HCT116 (cell line): ENCODE measurements around the gene ITGA1.

Source experiments
- EZH2 ChIP-seq: fragments of 200-600 bp; sonication (generic); IDR thresholded peaks from 2 replicates; pipeline ENCODE4 v1.6.1; 2017; ENCODE audit warnings: antibody characterized with exemption, mixed run types
- EZH2phosphoT487 ChIP-seq: fragments of 200-600 bp; IDR thresholded peaks from 2 replicates; pipeline ENCODE4 v1.6.1; 2018; ENCODE audit warnings: antibody characterized with exemption, borderline replicate concordance
- FOSL1 ChIP-seq: IDR thresholded peaks from 2 replicates; pipeline ENCODE4 v1.6.1; 2012; ENCODE audit warnings: low read depth
- JUND ChIP-seq: IDR thresholded peaks from 2 replicates; pipeline ENCODE4 v1.6.1; 2012
- POLR2A ChIP-seq: IDR thresholded peaks from 2 replicates; pipeline ENCODE4 v1.7.0; 2011; ENCODE audit warnings: borderline replicate concordance; ENCODE audit not compliant: insufficient read depth, insufficient read length; ENCODE audit errors: extremely low read depth
- POLR2AphosphoS5 ChIP-seq: IDR thresholded peaks from 2 replicates; pipeline ENCODE4 v1.6.1; 2011; ENCODE audit warnings: mild to moderate bottlenecking, low read depth, low read length, moderate library complexity
- SP1 ChIP-seq: IDR thresholded peaks from 2 replicates; pipeline ENCODE4 v1.6.1; 2012; ENCODE audit warnings: low read depth
- TCF7L2 ChIP-seq: IDR thresholded peaks from 2 replicates; pipeline ENCODE4 v1.7.0; 2011; ENCODE audit warnings: borderline replicate concordance, inconsistent platforms; ENCODE audit not compliant: insufficient read depth, insufficient read length; ENCODE audit errors: extremely low read depth
- YY1 ChIP-seq: IDR thresholded peaks from 2 replicates; pipeline ENCODE4 v1.6.1; 2011; ENCODE audit warnings: low read length, low read depth, moderate library complexity, mild to moderate bottlenecking; ENCODE audit not compliant: insufficient replicate concordance; ENCODE audit errors: extremely low read depth
- TF ChIP-seq, protein P1 (sequence below), 3 experiments: fragments of 200-600 bp in 1 of 3; sonication (generic) in 1 of 3; IDR thresholded peaks in 2 of 3; conservative IDR thresholded peaks in 1 of 3; 2 replicates each; pipeline ENCODE4 v1.5.1; 2012 to 2017; ENCODE audit warnings: low read depth in 2 of 3, low read length in 2 of 3, antibody characterized with exemption in 1 of 3, borderline replicate concordance in 1 of 3, control low read depth in 1 of 3, mild to moderate bottlenecking in 1 of 3, mixed read lengths in 1 of 3, mixed run types in 1 of 3, moderate library complexity in 1 of 3; ENCODE audit not compliant: insufficient read depth in 1 of 3
- TF ChIP-seq, protein P2 (sequence below): IDR thresholded peaks from 2 replicates; pipeline ENCODE4 v1.6.1; 2012; ENCODE audit warnings: low read depth
- TF ChIP-seq, protein P3 (sequence below): IDR thresholded peaks from 2 replicates; pipeline ENCODE4 v1.6.1; 2012

GRCh38 chr5:52798938-52799337, 11.2 kb downstream of the ITGA1 start:
- TF ChIP-seq, protein P1, sequence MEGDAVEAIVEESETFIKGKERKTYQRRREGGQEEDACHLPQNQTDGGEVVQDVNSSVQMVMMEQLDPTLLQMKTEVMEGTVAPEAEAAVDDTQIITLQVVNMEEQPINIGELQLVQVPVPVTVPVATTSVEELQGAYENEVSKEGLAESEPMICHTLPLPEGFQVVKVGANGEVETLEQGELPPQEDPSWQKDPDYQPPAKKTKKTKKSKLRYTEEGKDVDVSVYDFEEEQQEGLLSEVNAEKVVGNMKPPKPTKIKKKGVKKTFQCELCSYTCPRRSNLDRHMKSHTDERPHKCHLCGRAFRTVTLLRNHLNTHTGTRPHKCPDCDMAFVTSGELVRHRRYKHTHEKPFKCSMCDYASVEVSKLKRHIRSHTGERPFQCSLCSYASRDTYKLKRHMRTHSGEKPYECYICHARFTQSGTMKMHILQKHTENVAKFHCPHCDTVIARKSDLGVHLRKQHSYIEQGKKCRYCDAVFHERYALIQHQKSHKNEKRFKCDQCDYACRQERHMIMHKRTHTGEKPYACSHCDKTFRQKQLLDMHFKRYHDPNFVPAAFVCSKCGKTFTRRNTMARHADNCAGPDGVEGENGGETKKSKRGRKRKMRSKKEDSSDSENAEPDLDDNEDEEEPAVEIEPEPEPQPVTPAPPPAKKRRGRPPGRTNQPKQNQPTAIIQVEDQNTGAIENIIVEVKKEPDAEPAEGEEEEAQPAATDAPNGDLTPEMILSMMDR (IDR thresholded peaks at IDR 0.05 in 2 of 3, conservative IDR thresholded peaks at IDR 0.05 in 1 of 3; ENCODE audit: borderline replicate concordance in 1 of 3, insufficient read depth in 1 of 3, low read depth in 2 of 3, low read length in 2 of 3) = no peak
- TF ChIP-seq, protein P2, sequence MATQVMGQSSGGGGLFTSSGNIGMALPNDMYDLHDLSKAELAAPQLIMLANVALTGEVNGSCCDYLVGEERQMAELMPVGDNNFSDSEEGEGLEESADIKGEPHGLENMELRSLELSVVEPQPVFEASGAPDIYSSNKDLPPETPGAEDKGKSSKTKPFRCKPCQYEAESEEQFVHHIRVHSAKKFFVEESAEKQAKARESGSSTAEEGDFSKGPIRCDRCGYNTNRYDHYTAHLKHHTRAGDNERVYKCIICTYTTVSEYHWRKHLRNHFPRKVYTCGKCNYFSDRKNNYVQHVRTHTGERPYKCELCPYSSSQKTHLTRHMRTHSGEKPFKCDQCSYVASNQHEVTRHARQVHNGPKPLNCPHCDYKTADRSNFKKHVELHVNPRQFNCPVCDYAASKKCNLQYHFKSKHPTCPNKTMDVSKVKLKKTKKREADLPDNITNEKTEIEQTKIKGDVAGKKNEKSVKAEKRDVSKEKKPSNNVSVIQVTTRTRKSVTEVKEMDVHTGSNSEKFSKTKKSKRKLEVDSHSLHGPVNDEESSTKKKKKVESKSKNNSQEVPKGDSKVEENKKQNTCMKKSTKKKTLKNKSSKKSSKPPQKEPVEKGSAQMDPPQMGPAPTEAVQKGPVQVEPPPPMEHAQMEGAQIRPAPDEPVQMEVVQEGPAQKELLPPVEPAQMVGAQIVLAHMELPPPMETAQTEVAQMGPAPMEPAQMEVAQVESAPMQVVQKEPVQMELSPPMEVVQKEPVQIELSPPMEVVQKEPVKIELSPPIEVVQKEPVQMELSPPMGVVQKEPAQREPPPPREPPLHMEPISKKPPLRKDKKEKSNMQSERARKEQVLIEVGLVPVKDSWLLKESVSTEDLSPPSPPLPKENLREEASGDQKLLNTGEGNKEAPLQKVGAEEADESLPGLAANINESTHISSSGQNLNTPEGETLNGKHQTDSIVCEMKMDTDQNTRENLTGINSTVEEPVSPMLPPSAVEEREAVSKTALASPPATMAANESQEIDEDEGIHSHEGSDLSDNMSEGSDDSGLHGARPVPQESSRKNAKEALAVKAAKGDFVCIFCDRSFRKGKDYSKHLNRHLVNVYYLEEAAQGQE = no peak
- TF ChIP-seq EZH2 (no peak), TCF7L2 (no peak), EZH2phosphoT487 (no peak), POLR2A (no peak), SP1 (no peak), YY1 (no peak), POLR2AphosphoS5 (no peak), JUND (no peak), FOSL1 (no peak)
- TF ChIP-seq, protein P3, sequence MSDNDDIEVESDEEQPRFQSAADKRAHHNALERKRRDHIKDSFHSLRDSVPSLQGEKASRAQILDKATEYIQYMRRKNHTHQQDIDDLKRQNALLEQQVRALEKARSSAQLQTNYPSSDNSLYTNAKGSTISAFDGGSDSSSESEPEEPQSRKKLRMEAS = no peak
